Upper lobe of right lung (tissue), 1 donor: Measurements from ENCODE around the gene DEPDC1B. TPM values are rescaled to one million over a fixed set of nuclear protein-coding genes. Genes with fewer than 3 reads are reported as not detected.

Source experiments
- ATAC-seq: fragments of 200-7000 bp; cut with Tn5 transposase; one replicate; pipeline ENCODE4 v1.9.1; 2020; ENCODE audit warnings: mild to moderate bottlenecking, moderate library complexity
- DNase-seq: peaks from one replicate; pipeline ENCODE4 v3.0.0-alpha.2; 2020
- H3K27ac ChIP-seq: fragments of 200-600 bp; one replicate; pipeline ENCODE4 v1.8.0; 2022
- H3K27me3 ChIP-seq: fragments of 200-600 bp; one replicate; pipeline ENCODE4 v1.8.0; 2022; ENCODE audit warnings: mild to moderate bottlenecking
- H3K36me3 ChIP-seq: fragments of 200-600 bp; one replicate; pipeline ENCODE4 v1.8.0; 2022
- H3K4me1 ChIP-seq: fragments of 200-600 bp; one replicate; pipeline ENCODE4 v1.8.0; 2022
- H3K4me3 ChIP-seq: fragments of 200-600 bp; one replicate; pipeline ENCODE4 v1.8.0; 2022; ENCODE audit warnings: mild to moderate bottlenecking
- H3K9me3 ChIP-seq: fragments of 200-600 bp; one replicate; pipeline ENCODE4 v1.8.0; 2022
- CTCF ChIP-seq: fragments of 200-600 bp; IDR thresholded peaks from one replicate; pipeline ENCODE4 v1.8.0; 2022; ENCODE audit warnings: antibody characterized with exemption
- intact Hi-C: fragments of 100-400 bp; cut with DNase I; formaldehyde crosslinking; loops from one replicate; pipeline ENCODE4 v1.11.0; 2022
- total RNA-seq: library from RNA; stranded (reverse); fragmentation: NEBNext Ultra II Directional; extraction: Animal tissue kit (Norgen Biotek cat#: 25700); gene quantifications from one replicate; pipeline ENCODE4 v1.2.1, GENCODE V29; 2021
- donor health status: DM: no; HTN: yes; CAD: no; lungs with severe emphysema.

DEPDC1B gene
- total RNA-seq, 1 donor from 2014 or later, result 0.20 TPM

DNA sequence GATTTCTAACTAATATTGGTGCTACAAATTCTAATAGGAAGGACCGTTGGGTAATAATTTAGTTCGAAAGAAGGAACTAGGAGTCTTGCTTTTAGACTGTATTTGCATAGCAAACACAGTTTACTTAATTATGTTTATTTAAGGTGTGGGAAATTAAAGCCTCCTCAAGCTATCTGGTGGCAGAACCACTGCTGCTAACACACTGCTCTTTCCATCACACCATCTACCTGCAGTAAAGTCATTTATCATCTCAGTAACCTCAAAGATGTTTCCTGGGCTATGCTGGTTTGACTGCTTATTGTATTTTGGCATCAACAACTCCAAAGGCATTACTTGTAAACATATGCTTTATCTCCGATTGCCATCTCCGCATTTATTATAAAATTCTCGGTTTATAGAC lies 114.3 kb downstream of the DEPDC1B start:
- ATAC-seq, result no peak
- Histone ChIP-seq H3K4me1 (no peaks in the 10 kb centered on the region), H3K27me3 (no peaks in the 10 kb centered on the region), H3K4me3 (no peak overlapping the region), H3K36me3 (no peaks in the 10 kb centered on the region), H3K9me3 (no peaks in the 10 kb centered on the region), H3K27ac (no peak overlapping the region)
- DNase-seq, result no peak
- TF ChIP-seq CTCF, result no peak
- intact Hi-C loops, result no loop called here

DNA sequence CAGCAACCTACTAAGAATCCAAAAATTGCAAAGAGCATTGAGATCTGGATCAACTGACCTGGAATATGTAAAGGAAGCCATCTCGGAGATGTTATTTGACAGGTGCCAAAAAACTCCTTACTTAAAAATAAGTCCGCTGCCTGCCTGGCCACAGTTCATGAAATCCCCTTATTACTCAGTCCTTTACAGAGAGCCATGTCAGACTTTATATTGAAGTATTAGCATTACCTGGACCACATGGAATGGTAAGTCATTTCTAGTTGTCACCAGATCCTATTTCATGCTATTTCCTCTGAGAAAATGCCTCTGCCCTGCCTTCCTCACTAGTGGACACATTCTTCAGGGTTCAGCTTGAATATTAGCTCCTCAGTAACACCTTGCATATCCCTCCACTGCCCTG lies 115.7 kb downstream of the DEPDC1B start:
- H3K4me3 ChIP-seq, result no peak overlapping the region
- no peaks in the 10 kb centered on the region for H3K4me1 ChIP-seq
- H3K27me3 ChIP-seq, result no peaks in the 10 kb centered on the region
- DNase-seq (no peak), ATAC-seq (no peak)
- H3K9me3 ChIP-seq, result no peaks in the 10 kb centered on the region
- intact Hi-C loops, result no loop called here
- H3K27ac ChIP-seq, result no peak overlapping the region
- no peak for TF ChIP-seq CTCF
- no peaks in the 10 kb centered on the region for H3K36me3 ChIP-seq

DNA sequence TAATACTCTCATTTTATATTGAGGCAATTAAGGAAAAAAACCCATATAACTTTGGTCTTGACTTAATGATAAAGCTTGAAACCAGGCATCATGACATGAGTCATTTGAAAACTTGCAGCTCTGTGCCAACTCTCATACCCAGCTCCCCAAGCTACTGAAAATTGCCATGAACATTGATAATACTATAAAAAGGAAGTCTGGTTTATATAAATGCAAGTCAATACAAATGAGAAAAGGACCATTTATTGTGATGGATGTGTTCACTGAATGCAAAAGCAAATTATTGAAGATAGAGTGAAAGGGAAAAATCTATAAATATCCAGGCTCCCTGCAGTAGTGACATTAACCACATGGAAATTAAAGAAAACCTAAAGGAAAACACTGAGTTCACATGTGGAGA lies 116.3 kb downstream of the DEPDC1B start:
- TF ChIP-seq CTCF, result no peak
- DNase-seq, result no peak
- Histone ChIP-seq H3K9me3 (no peaks in the 10 kb centered on the region), H3K4me1 (no peaks in the 10 kb centered on the region), H3K27me3 (no peaks in the 10 kb centered on the region), H3K27ac (no peak overlapping the region), H3K4me3 (no peak overlapping the region), H3K36me3 (no peaks in the 10 kb centered on the region)
- no peak for ATAC-seq
- intact Hi-C loops, result no loop called here

DNA sequence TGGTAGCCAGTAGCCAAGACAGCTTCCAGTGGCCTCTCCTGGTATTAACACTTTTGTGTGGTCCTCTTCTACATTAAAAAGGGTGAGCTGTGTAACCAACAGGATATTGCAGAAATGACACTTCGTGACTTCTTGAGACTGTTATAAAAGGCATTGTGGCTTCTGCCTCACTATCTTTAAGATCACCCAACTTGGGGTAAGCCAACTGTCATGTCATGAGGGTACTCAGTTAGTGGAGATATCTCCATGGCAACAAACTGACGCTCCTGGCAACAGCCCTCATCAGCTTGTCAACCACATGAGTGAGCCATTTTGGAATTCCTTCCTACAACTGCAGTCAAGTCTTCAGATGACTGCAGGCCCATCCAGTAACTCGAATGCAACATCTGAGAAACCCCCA lies 121.7 kb downstream of the DEPDC1B start:
- no peak for TF ChIP-seq CTCF
- Histone ChIP-seq H3K4me3 (no peak overlapping the region), H3K27me3 (no peaks in the 10 kb centered on the region), H3K4me1 (no peaks in the 10 kb centered on the region), H3K9me3 (no peaks in the 10 kb centered on the region), H3K27ac (no peak overlapping the region), H3K36me3 (no peaks in the 10 kb centered on the region)
- intact Hi-C loops, result no loop called here
- DNase-seq, result no peak
- no peak for ATAC-seq

DNA sequence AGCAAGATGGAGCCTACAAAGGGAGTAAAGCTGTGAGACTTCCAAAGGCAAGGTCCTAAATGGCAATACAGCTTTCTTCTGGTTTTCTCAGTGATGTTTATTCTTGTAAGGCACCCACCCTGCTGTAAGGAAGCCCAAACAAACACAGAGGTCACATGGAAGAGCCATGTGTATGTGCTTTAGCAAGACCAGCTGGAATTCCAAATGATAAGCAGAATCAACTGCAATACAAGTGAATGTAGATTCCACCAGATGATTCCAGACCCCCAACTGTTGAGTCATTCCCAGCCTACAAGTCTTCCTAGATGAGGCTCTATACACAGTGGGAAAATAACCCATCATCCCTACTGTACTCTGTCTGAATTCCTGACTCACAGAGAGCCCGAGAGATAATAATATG lies 122.8 kb downstream of the DEPDC1B start:
- Histone ChIP-seq H3K4me3 (no peak overlapping the region), H3K4me1 (no peaks in the 10 kb centered on the region), H3K9me3 (no peaks in the 10 kb centered on the region), H3K27me3 (no peaks in the 10 kb centered on the region), H3K27ac (no peak overlapping the region), H3K36me3 (no peaks in the 10 kb centered on the region)
- DNase-seq (no peak), ATAC-seq (no peak)
- TF ChIP-seq CTCF, result no peak
- intact Hi-C loops, result no loop called here

DNA sequence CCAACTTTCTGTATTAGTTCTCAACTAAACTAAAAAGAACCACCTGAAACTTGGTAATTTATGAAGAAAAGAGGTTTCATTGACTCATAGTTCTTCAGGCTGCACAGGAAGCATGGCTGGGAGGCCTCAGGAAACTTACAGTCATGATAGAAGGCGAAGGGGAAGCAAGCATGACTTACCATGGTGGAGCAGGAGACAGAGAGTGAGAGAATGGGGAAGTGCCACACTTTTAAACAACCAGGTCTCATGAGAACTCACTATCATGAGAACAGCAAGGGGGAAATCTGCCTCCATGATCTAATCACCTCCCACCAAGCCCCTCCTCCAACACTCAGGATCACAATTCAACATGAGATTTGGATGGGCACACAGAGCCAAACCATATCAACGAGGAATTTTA lies 123.5 kb downstream of the DEPDC1B start:
- Histone ChIP-seq H3K4me3 (no peak overlapping the region), H3K27ac (no peak overlapping the region), H3K27me3 (no peaks in the 10 kb centered on the region), H3K9me3 (no peaks in the 10 kb centered on the region), H3K4me1 (no peaks in the 10 kb centered on the region), H3K36me3 (no peaks in the 10 kb centered on the region)
- ATAC-seq (no peak), DNase-seq (no peak)
- intact Hi-C loops, result no loop called here
- TF ChIP-seq CTCF, result no peak
